Stimulated activated CD8-positive, alpha-beta memory T cell treated with anti-CD3 and anti-CD28 coated beads, Interleukin-2, amount 100 ng/mL, for 48 hours (primary cell): ENCODE results near the gene STAB2.

ENCODE experiments used
- DNase-seq, 2 donors: peaks; one replicate each; pipeline ENCODE4 v3.0.0-alpha.2; 2020; ENCODE audit warnings: low read depth in 2 of 2

The STAB2 gene

GRCh38 chr12:103688376-103689063 lies 101.4 kb downstream of the STAB2 start:
- DNase-seq, result no peak

GRCh38 chr12:103690426-103690825 lies 103.4 kb downstream of the STAB2 start:
- no peak for DNase-seq

- DNase-seq, result no peak
Measured at GRCh38 chr12:103691063-103691462, 104.0 kb downstream of the STAB2 start.

- DNase-seq, result no peak
Measured at GRCh38 chr12:103696101-103696500, 109.0 kb downstream of the STAB2 start.

GRCh38 chr12:103697971-103698751 lies 111.1 kb downstream of the STAB2 start:
- DNase-seq, result no peak

- no peak for DNase-seq
Measured at GRCh38 chr12:103698752-103699560, 111.9 kb downstream of the STAB2 start.

- no peak for DNase-seq
Measured at GRCh38 chr12:103705098-103705497, 118.0 kb downstream of the STAB2 start.

DNA sequence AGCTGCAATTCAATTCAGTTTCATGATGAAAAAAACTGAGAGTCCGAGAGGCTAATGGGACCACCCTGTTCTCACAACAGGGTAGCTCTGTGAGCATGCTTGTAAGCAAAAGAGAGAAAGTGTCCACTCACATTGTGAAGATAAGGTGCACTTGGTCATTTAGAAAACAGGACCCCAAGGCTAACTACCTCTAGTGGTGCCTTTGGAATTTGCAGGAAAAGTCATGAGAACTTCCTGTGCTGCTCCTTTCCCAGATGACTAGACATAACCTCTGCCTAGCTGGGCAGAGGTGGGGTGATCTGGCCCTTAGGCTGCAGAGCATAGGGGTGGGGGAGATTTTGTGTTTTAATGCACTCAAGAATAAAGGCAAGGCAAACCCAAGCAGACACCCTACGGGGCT lies 118.9 kb downstream of the STAB2 start:
- DNase-seq, result no peak

DNA sequence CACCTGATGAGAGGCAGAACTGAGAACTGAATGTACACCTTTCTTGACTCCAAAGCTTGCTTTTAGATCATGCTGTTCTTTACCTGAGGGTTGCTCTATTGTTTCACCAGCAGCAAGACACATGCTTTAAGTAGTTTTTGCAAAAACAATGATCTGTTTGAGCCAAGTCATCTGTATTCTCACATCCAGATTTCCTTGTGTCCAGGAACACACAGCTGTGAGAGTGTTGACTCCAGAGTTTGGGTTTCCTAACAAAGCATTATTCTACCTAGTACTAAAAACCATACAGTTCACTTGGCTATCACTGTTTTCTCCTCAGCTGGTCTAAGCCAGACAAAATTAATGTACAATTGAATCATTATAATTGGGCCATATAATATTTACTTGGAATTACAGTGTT lies 120.4 kb downstream of the STAB2 start:
- no peak for DNase-seq

DNA sequence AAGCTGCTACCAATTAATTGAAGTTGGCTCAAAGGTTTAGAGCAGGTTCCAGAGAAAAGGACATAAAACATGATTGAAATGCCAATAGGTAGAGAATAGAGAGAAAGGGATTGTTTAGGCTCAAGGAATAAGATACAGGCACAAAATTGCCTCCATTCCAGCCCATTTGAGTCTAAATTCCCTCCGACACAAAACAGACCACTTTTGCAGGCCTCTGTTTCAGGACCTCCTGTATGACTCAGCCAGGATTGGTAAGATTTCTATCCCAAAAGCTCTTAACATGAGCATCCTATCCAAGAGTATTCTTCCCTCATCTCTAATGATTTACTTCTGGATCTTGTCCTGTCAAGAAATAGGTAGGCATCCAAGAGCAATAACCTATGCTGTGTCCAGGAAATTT lies 123.5 kb downstream of the STAB2 start:
- DNase-seq, result no peak

GRCh38 chr12:103712216-103712615 lies 125.1 kb downstream of the STAB2 start:
- no peak for DNase-seq

DNA sequence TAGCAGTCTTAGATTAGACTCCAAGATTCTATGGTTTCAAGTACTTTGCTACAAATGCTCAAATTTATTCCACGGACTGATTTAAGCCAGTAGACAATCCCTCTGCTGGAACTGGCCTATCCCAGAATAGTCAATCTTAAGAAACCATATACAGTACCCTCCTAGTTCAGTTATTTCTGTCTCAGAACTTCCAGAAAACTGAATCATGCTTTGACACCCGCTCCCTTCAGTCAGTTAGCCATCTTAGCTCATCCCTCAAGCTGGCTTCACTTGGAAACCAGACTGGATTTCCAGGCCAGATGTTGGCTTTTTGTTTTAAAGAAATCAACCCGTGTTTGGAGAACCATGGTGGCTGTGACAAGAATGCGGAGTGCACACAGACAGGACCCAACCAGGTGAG lies 128.4 kb downstream of the STAB2 start:
- DNase-seq, result no peak

DNA sequence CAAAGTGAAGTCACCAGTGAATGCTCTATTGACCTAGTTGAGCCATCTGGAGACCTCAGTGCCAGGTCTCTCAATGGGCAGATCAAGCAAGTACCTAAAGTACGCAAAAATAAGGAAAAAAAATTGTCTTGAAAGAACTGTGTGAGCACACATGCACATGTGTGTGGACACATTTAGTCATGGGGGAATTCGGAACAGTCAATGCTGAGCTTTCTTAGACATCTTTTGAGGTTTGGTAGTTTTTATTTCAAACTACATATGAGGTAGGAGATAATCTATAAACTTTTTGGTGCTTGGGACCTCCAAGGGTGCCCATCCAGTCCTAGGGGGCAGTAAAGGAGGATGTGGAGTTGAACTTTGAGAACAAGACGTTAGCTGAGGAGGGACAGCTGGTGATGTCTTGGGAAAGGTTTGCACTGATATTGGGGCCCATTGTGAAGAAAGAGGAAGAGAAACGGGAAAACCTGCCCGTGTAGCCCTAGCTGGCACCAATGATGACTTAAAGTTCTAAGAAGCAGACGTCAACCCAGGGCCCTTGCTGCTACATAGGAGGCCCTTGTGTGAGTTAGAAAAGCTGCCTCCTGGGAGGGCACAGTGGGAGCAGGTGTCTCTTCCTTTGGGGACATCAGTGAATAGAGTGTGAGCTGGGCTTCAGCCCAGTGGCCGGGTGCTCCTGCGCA lies 129.6 kb downstream of the STAB2 start:
- no peak for DNase-seq

DNA sequence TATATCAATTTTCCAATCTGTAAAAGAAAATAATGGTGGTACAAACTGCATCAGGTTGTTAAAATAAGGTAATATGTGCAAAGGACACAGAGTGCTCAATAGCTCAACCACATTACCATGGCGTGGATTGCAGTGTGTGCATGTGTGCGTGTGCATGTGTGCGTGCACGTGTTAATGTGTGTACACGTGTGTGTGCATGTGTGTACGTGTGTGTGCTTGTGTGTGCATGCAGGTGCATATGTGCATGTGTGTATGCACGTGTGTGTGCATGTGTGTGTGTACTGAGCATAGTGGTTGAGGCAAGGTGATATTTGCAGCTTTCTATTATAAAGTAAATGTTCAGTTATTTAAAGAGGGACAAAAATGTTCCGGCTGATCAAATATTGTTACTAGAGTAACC lies 138.3 kb downstream of the STAB2 start:
- DNase-seq, result no peak

DNA sequence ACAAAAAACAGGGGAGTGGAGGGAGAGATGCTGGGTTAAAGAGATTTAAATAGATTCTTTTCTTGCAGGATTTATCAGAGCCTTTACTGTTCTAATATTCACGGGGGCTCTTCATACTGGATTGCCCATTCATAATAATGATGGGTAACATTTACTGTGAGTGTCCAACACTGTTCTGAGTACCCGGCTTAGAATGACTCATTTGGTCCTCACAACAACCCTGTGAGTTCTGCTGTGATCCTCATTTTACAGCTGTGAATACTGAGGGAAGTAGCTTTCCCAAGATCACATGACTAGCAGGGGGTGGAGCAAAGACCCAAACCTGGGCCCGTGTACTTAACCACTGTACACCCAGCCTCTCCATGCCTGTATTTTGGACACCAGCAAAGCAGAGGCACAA lies 140.6 kb downstream of the STAB2 start:
- DNase-seq, result no peak

DNA sequence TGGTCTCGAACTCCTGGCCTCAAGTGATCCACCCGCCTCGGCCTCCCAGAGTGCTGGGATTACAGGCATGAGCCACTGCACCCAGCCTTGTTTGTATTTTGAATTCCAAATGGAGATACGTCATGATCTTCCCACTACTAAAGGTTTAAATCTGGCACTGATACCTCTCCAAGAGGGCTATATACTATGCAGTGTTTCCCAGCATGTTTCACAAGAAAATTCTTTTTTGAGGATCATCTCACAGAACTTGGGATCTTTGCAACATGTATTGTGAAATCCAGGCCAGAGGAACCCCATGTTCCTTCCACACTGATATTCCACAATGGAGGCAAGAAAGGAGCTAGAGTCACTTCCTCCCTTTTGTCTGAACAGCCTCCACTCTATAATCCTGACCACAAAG lies 141.2 kb downstream of the STAB2 start:
- DNase-seq, result no peak

DNA sequence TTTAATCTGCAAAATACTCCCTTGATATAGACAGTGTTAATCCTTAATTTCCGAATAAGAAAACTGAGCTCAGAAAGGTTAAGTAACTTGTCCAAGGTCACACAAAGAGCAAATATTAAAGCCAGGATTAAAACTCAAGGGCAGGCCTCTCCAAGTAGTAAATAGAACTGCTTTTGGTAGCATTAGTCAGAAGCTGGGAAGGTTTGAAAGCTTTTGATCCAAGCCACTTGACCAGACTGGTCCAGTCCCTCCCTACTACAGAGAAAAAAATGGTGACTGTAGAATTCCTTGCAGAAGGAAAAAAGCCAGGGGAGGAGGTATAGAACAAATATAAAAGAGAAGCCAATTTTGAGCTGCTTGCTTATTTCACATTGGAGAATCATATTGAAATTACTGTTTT lies 142.4 kb downstream of the STAB2 start:
- DNase-seq, result no peak

DNA sequence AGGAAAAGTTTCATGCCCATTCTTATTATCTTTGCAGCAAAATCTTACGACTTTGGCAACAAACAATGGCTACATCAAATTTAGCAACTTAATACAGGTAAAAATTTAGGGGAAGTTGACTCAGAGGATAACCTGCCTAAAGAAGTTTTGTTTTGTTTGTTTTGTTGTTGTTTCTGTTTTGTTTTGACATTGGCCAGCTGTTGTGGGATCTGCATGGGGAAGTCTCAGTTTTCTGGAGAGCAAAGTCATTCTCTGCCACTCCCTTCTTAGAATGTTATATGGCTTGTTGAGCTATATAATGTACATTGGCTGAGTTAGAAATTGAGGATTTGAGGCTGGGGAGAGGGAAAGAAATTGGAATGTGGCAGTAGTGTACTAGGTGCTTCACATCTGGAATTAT lies 144.5 kb downstream of the STAB2 start:
- DNase-seq, result no peak

GRCh38 chr12:103734863-103735262 lies 147.8 kb downstream of the STAB2 start:
- no peak for DNase-seq

DNA sequence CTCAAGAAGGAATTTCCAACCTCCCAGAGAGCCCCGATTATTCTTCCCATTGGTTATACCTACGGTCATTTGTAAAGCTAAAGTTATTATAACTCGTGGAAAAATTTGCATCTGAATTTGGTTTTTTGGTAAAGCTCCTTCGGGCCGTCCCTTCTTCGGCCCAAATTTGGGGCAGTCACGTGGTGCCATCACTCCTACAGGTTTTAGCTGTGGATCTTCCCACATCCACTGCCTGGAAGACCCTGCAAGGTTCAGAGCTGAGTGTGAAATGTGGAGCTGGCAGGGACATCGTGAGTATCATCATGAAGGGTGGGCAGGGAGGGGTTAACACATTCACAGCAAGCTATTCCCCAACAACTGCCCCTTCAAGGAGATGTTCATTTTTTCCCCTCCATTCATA lies 148.2 kb downstream of the STAB2 start:
- DNase-seq, result no peak

DNA sequence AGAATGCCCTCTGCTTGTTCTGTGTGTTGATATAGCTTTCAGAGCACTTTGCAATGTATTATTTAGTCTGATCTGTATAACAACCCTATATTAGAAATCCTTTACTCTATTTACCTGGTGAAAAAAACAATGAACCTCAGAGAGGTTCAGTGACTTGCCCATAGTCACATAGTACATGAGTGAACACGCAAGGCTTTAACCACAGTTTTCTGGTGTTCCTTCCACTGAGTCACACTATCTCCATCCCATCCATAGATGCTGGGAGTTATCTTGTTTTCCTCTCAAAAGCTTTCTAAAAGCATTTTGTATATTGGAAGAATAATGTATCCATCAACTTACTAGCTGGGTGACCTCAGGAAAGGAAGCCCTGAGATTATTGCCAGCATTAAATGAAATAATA lies 149.5 kb downstream of the STAB2 start:
- DNase-seq, result no peak

DNA sequence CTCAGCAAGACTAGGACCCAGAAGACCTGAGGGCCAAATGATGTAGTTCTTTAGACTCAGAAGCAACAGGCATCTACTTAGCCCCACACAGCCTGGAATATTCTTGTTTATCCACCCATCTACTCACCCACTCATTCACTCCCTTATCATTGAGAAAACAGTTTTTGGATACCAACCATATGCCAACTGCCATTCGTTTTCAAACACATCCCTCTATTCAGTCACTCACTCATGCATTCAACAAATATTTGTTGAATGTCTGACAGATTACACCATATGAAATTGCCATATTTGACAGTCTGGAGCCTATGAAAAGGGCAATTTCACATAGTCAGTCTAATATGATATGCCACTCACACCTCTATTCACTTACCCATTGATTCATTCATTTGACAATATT lies 150.8 kb downstream of the STAB2 start:
- DNase-seq, result no peak
